Spleen (tissue), 11 donors: Measurements from ENCODE around the gene KRT7. TPM values are rescaled to one million over a fixed set of nuclear protein-coding genes. Genes with fewer than 3 reads are reported as not detected.
A peak's percentile ranks its signal among the peaks of the same experiment; 100 is the strongest.

ENCODE experiments used
- DNase-seq: peaks from one replicate; pipeline ENCODE4 v3.0.0-alpha.2; 2020
- H3K27ac ChIP-seq, 8 donors: fragments of 200-600 bp; sonication (generic) in 7 of 8; 1 replicate in 4 of 8; 2 replicates in 4 of 8; pipeline versions ENCODE4 v1.5.0 to v1.8.0; 2016 to 2021; ENCODE audit warnings: inconsistent platforms in 4 of 8, mild to moderate bottlenecking in 4 of 8, moderate library complexity in 1 of 8
- H3K27me3 ChIP-seq, 7 donors: fragments of 200-600 bp; sonication (generic) in 6 of 7; replicated peaks in 1 of 7; 1 replicate in 4 of 7; 2 replicates in 3 of 7; pipeline versions ENCODE4 v1.5.0 to v1.8.0; 2016 to 2021; ENCODE audit warnings: inconsistent platforms in 3 of 7, mild to moderate bottlenecking in 1 of 7
- H3K36me3 ChIP-seq, 6 donors: fragments of 200-600 bp; sonication (generic) in 5 of 6; 1 replicate in 4 of 6; 2 replicates in 2 of 6; pipeline versions ENCODE4 v1.5.0 to v1.8.0; 2016 to 2021; ENCODE audit warnings: inconsistent platforms in 2 of 6
- H3K4me1 ChIP-seq, 6 donors: fragments of 200-600 bp; sonication (generic) in 5 of 6; 1 replicate in 3 of 6; 2 replicates in 3 of 6; pipeline versions ENCODE4 v1.5.0 to v1.8.0; 2016 to 2021; ENCODE audit warnings: inconsistent platforms in 3 of 6
- H3K4me3 ChIP-seq, 8 donors: fragments of 200-600 bp; sonication (generic) in 7 of 8; 1 replicate in 4 of 8; 2 replicates in 4 of 8; pipeline versions ENCODE4 v1.5.0 to v1.8.0; 2016 to 2021; ENCODE audit warnings: inconsistent platforms in 4 of 8, mild to moderate bottlenecking in 4 of 8, moderate library complexity in 2 of 8
- H3K9me3 ChIP-seq, 8 donors: fragments of 200-600 bp; sonication (generic) in 7 of 8; 1 replicate in 4 of 8; 2 replicates in 4 of 8; pipeline versions ENCODE4 v1.5.0 to v1.8.0; 2016 to 2021; ENCODE audit warnings: inconsistent platforms in 4 of 8
- CTCF ChIP-seq, 11 experiments: fragments of 200-600 bp in 7 of 11; fragments of 450-650 bp in 4 of 11; sonication (generic) in 4 of 11; IDR thresholded peaks in 8 of 11; conservative IDR thresholded peaks in 3 of 11; 1 replicate in 7 of 11; 2 replicates in 4 of 11; pipeline versions ENCODE4 v1.4.0 to v1.8.0; 2016 to 2021; ENCODE audit warnings: antibody characterized with exemption in 11 of 11, inconsistent platforms in 4 of 11, mild to moderate bottlenecking in 1 of 11
- POLR2A ChIP-seq, 3 donors: fragments of 450-650 bp; IDR thresholded peaks; one replicate each; pipeline ENCODE4 v1.5.1; 2017; ENCODE audit warnings: antibody characterized with exemption in 3 of 3, mild to moderate bottlenecking in 1 of 3
- POLR2AphosphoS5 ChIP-seq, 3 donors: sonication (generic); formaldehyde crosslinking; IDR thresholded peaks; one replicate each; pipeline ENCODE4 v1.5.1; 2017; ENCODE audit warnings: antibody characterized with exemption in 3 of 3
- WGBS, 5 donors: extraction: QIAGEN DNeasy Blood & Tissue Kit in 3 of 5; methylation state at CpG; one replicate each; pipeline versions ENCODE4 v1.1.5 to v1.1.7; 2013 to 2018; 5-methylcytosine and 5-hydroxymethylcytosine counted together
- intact Hi-C: fragments of 100-400 bp; cut with DNase I; formaldehyde crosslinking; loops from one replicate; pipeline ENCODE4 v1.15.0; 2023; ENCODE audit warnings: low total_unique reads
- polyA plus RNA-seq, 3 donors: library from polyadenylated mRNA; stranded (reverse); fragments of 200-250 nt; gene quantifications; one replicate each; pipeline ENCODE4 v1.2.1, GENCODE V29; 2013
- total RNA-seq, 7 donors: library from RNA; depleted of rRNA in 3 of 7; stranded (reverse); fragments of >200 nt in 3 of 7; fragmentation: NEBNext Ultra II Directional in 4 of 7; extraction: Animal tissue kit (Norgen Biotek cat#: 25700) in 4 of 7; gene quantifications; one replicate each; pipeline versions ENCODE4 v1.1.0 to v1.2.1, GENCODE V29; 2016 to 2021
- donor health status: healthy with polysubstance abuse.
- donor health status: DM: no; HTN: no; CAD: no; lungs with moderate emphysema.
- donor health status: DM: no; HTN: no; CAD: no.
- donor health status: Bipolar disorder and iron deficiency.
- donor health status: healthy.
- donor health status: DM: no; HTN: no; CAD: no.
- donor health status: DM: yes; HTN: yes; CAD: no.

Gene KRT7
- total and polyA plus RNA-seq, 10 donors = 0.73 to 1.9 (median 1.2) TPM; not detected in 3

- TF ChIP-seq POLR2A (IDR thresholded peaks at IDR 0.05) (no peak), CTCF (IDR thresholded peaks at IDR 0.05 in 8 of 11, conservative IDR thresholded peaks at IDR 0.05 in 3 of 11) (no peak), POLR2AphosphoS5 (IDR thresholded peaks at IDR 0.05) (no peak)
- intact Hi-C loops = no loop called here
- Histone ChIP-seq H3K4me3 (no peak overlapping the region), H3K36me3 (no peaks in the 10 kb centered on the region), H3K9me3 (no peaks in the 10 kb centered on the region), H3K27ac (no peak overlapping the region), H3K27me3 (peaks cover 5 to 47% (median 28%) of the 10 kb centered on the region in 7 donors), H3K4me1 (peaks cover 0 to 24% (median 15%) of the 10 kb centered on the region in 6 donors)
- DNase-seq = peak; percentile 45
- 76 to 93% (median 92%) methylated on average over 4 of the region's 4 CpGs for WGBS, 5 donors
Measured at GRCh38 chr12:52235822-52236361, 2.8 kb downstream of the KRT7 start.

- peak; percentile 40 for DNase-seq
- Histone ChIP-seq H3K36me3 (no peaks in the 10 kb centered on the region), H3K4me3 (no peak overlapping the region), H3K9me3 (no peaks in the 10 kb centered on the region), H3K27me3 (peaks cover 5 to 41% (median 28%) of the 10 kb centered on the region in 7 donors), H3K4me1 (peaks cover 0 to 24% (median 15%) of the 10 kb centered on the region in 6 donors), H3K27ac (no peak overlapping the region)
- 77 to 89% (median 85%) methylated on average over 3 of the region's 3 CpGs for WGBS, 5 donors
- intact Hi-C loops = no loop called here
- TF ChIP-seq CTCF (IDR thresholded peaks at IDR 0.05 in 8 of 11, conservative IDR thresholded peaks at IDR 0.05 in 3 of 11) = no peak
Measured at GRCh38 chr12:52236386-52237050, 3.5 kb downstream of the KRT7 start.

GRCh38 chr12:52238207-52238840, 5.3 kb downstream of the KRT7 start:
- no peaks in the 10 kb centered on the region for H3K9me3 ChIP-seq
- H3K4me3 ChIP-seq = no peak overlapping the region
- H3K36me3 ChIP-seq = no peaks in the 10 kb centered on the region
- peak; percentile 25 for DNase-seq
- peaks cover 0 to 8% (median 1%) of the 10 kb centered on the region in 6 donors for H3K4me1 ChIP-seq
- WGBS, 5 donors = 79 to 93% (median 86%) methylated on average over 4 of the region's 4 CpGs
- no peak overlapping the region for H3K27ac ChIP-seq
- no peak for TF ChIP-seq POLR2A (IDR thresholded peaks at IDR 0.05)
- no peak for TF ChIP-seq POLR2AphosphoS5 (IDR thresholded peaks at IDR 0.05)
- TF ChIP-seq CTCF (IDR thresholded peaks at IDR 0.05 in 8 of 11, conservative IDR thresholded peaks at IDR 0.05 in 3 of 11) = no peak
- H3K27me3 ChIP-seq = peaks cover 3 to 31% (median 13%) of the 10 kb centered on the region in 7 donors
- intact Hi-C loops = no loop called here
